Measurements from ENCODE around the gene SHC2.
A peak's percentile ranks its signal among the peaks of the same experiment; 100 is the strongest.

Gene SHC2

DNA sequence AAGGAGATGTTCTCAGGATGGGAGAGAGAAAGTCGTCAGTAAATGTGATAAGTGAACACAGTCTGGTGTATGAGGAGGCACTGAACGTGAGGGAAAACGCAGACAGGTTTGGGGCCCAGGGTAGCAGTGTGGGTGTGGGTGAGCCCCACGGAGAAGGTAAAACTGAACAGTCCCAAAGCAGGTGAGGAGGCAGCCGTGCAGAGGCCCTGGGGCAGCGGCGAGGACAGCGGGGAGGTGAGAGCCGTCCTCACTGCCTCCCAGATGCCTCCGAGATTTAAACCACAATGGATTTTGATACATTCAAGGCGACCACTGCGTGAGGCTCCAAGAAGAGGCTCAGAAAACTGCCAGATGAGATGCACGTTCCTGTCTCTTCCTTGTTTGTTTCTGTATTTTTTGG is 14.5 kb upstream of the SHC2 start:
- ChIA-PET CTCF (interaction anchor here (1.0 to 1.9 kb wide), 3 partner anchors 15 to 35 kb away, joined by 3 to 7 read pairs (median 4); no protein-coding TSS in a partner anchor), POLR2A (no interaction called here)
- H3K4me3 ChIP-seq (ENCODE audit: low read depth, low read length) = no peak overlapping the region
- H3K36me3 ChIP-seq (ENCODE audit: control insufficient read depth in 2 of 2, insufficient read depth in 1 of 2, low read length in 2 of 2) = no peaks in the 10 kb centered on the region
- TF ChIP-seq ZBTB17 (tag by site-specific recombination; IDR thresholded peaks at IDR 0.05) = no peak
- TF ChIP-seq ZNF623 (tag by site-specific recombination; IDR thresholded peaks at IDR 0.05) = peak; percentile 75
- H3K4me1 ChIP-seq (ENCODE audit: control insufficient read depth, insufficient read depth, low read length) = no peaks in the 10 kb centered on the region
- H3K27ac ChIP-seq (ENCODE audit: extremely low read depth, low read depth, low read length) = no peak overlapping the region
- no peaks in the 10 kb centered on the region for H3K9me3 ChIP-seq (ENCODE audit: control insufficient read depth, insufficient read depth, low read depth, low read length)

DNA sequence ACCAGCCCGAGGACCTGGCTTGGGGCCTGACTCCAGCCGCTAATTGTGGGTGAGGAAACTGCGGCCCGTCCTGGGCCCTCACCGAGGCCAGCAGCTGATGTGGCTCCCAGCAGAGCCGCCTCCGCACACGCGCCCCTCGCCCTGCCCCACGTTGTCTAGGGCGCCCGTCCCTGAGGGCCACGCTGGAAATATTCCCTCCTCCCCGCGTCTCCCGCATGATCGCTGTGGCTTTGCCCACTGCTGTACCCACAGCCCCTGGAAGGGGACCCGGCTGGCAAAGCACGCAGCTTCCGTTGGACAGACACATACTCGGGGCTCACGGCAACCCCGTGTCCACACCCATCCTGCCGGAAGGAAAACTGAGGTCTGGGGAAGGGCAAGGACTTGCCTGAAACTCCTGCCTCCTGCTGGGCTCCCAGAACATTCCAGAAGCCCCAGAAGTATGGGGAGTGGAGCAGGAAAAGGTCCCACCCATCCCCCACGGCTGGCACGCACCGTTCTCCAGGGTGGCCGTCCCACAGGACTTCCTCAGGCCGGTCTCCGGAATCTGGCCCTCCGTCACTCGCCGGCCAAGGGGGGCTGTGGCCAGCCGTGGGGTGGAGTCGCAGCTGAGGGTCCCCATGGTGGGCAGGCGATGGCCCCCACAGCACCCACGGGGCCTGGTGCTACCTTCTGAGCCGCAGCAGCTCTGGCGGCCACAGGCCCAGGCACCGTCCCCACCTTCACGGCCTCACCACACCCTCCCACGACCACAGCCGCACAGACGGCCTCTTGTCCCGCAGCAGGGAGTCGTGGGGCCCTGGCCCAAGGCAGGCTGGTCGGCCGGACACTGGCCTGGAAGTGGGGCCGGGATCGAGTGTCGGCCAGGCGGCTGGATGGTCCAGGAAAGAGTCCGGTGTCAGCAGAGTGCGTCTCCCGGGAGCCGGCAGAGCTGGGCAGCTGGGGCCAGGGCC is 13.6 kb upstream of the SHC2 start:
- H3K4me1 ChIP-seq (ENCODE audit: control insufficient read depth, insufficient read depth, low read length) = no peaks in the 10 kb centered on the region
- ChIA-PET CTCF (interaction anchor here (1.0 to 1.9 kb wide), 2 partner anchors 16 to 32 kb away, joined by 3 to 4 read pairs; no protein-coding TSS in a partner anchor), POLR2A (no interaction called here)
- no peaks in the 10 kb centered on the region for H3K36me3 ChIP-seq (ENCODE audit: control insufficient read depth in 2 of 2, insufficient read depth in 1 of 2, low read length in 2 of 2)
- no peaks in the 10 kb centered on the region for H3K9me3 ChIP-seq (ENCODE audit: control insufficient read depth, insufficient read depth, low read depth, low read length)
- TF ChIP-seq, protein P1, sequence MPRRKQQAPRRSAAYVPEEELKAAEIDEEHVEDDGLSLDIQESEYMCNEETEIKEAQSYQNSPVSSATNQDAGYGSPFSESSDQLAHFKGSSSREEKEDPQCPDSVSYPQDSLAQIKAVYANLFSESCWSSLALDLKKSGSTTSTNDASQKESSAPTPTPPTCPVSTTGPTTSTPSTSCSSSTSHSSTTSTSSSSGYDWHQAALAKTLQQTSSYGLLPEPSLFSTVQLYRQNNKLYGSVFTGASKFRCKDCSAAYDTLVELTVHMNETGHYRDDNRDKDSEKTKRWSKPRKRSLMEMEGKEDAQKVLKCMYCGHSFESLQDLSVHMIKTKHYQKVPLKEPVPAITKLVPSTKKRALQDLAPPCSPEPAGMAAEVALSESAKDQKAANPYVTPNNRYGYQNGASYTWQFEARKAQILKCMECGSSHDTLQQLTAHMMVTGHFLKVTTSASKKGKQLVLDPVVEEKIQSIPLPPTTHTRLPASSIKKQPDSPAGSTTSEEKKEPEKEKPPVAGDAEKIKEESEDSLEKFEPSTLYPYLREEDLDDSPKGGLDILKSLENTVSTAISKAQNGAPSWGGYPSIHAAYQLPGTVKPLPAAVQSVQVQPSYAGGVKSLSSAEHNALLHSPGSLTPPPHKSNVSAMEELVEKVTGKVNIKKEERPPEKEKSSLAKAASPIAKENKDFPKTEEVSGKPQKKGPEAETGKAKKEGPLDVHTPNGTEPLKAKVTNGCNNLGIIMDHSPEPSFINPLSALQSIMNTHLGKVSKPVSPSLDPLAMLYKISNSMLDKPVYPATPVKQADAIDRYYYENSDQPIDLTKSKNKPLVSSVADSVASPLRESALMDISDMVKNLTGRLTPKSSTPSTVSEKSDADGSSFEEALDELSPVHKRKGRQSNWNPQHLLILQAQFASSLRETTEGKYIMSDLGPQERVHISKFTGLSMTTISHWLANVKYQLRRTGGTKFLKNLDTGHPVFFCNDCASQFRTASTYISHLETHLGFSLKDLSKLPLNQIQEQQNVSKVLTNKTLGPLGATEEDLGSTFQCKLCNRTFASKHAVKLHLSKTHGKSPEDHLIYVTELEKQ (tag by site-specific recombination; IDR thresholded peaks at IDR 0.05; ENCODE audit: borderline replicate concordance) = no peak
- TF ChIP-seq ZFP41 (tag by site-specific recombination; IDR thresholded peaks at IDR 0.05; ENCODE audit: borderline replicate concordance) (no peak), ZNF561 (tag by site-specific recombination; IDR thresholded peaks at IDR 0.05; ENCODE audit: borderline replicate concordance) (no peak)
- TF ChIP-seq, protein P2, sequence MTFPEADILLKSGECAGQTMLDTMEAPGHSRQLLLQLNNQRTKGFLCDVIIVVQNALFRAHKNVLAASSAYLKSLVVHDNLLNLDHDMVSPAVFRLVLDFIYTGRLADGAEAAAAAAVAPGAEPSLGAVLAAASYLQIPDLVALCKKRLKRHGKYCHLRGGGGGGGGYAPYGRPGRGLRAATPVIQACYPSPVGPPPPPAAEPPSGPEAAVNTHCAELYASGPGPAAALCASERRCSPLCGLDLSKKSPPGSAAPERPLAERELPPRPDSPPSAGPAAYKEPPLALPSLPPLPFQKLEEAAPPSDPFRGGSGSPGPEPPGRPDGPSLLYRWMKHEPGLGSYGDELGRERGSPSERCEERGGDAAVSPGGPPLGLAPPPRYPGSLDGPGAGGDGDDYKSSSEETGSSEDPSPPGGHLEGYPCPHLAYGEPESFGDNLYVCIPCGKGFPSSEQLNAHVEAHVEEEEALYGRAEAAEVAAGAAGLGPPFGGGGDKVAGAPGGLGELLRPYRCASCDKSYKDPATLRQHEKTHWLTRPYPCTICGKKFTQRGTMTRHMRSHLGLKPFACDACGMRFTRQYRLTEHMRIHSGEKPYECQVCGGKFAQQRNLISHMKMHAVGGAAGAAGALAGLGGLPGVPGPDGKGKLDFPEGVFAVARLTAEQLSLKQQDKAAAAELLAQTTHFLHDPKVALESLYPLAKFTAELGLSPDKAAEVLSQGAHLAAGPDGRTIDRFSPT (tag by site-specific recombination; IDR thresholded peaks at IDR 0.05) = 0 out of 2 replicates have a peak, but pooled peaks have one; percentile 26
- no peak overlapping the region for H3K4me3 ChIP-seq (ENCODE audit: low read depth, low read length)
- H3K27ac ChIP-seq (ENCODE audit: extremely low read depth, low read depth, low read length) = no peak overlapping the region

DNA sequence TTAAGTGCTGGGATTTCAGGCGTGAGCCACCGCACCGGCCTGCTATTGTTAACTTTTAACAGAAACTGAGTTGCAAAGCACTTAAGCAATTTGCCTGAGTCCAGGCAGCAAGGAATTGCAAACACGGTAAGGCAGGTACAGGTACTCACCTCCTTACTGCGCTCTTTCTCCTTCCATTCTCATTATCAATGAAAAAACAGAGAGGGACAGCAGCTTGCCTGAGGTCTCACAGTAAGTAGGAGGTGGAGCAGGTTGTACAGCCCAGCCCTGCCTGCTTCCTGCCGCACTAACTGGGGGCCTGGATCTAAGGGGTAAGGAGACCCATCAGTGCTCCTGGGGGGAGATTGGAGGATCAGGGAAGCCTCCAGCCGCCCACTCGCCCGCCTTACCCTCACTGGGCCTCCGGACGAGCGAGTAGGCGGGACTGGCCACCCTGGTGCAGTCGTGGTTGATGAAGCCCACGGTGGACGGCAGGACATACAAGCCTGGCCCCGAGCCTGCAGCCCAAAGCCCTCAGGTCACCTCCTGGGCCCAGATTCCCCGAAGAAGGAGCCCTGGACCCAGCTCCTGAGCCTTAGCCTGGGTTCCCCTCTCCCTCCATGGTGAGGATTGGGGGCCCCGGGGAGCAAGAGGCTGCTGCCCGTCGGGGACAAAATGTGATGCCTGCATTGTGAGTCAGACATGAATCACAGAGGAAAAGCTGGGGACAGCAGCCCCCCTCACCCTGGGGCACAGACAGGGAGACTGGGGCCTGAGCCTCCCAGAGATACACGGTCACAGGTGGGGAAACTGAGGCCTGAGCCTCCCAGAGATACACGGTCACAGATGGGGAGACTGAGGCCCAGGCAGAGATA is 11.4 kb upstream of the SHC2 start:
- Histone ChIP-seq H3K27ac (ENCODE audit: extremely low read depth, low read depth, low read length) (no peak overlapping the region), H3K36me3 (ENCODE audit: control insufficient read depth in 2 of 2, insufficient read depth in 1 of 2, low read length in 2 of 2) (no peaks in the 10 kb centered on the region), H3K9me3 (ENCODE audit: control insufficient read depth, insufficient read depth, low read depth, low read length) (no peaks in the 10 kb centered on the region), H3K4me3 (ENCODE audit: low read depth, low read length) (no peak overlapping the region), H3K4me1 (ENCODE audit: control insufficient read depth, insufficient read depth, low read length) (no peaks in the 10 kb centered on the region)
- TF ChIP-seq ZFHX2 (tag by site-specific recombination; conservative IDR thresholded peaks at IDR 0.05) (peak; percentile 74), EGR2 (tag by site-specific recombination; IDR thresholded peaks at IDR 0.05; ENCODE audit: low read depth) (peak; percentile 49; the same call in 1 of the 2 replicates)
- TF ChIP-seq, protein P3, sequence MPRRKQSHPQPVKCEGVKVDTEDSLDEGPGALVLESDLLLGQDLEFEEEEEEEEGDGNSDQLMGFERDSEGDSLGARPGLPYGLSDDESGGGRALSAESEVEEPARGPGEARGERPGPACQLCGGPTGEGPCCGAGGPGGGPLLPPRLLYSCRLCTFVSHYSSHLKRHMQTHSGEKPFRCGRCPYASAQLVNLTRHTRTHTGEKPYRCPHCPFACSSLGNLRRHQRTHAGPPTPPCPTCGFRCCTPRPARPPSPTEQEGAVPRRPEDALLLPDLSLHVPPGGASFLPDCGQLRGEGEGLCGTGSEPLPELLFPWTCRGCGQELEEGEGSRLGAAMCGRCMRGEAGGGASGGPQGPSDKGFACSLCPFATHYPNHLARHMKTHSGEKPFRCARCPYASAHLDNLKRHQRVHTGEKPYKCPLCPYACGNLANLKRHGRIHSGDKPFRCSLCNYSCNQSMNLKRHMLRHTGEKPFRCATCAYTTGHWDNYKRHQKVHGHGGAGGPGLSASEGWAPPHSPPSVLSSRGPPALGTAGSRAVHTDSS (tag by site-specific recombination; IDR thresholded peaks at IDR 0.05) = no peak
- POLR2A ChIA-PET = no interaction called here
- CTCF ChIA-PET = interaction anchor here (0.6 to 0.8 kb wide), 2 partner anchors 88 to 178 kb away, joined by 3 read pairs; no protein-coding TSS in a partner anchor

All from HEK293 (cell line).